K562 treated with DMSO at 1 percent for 48 hours (cell line): ENCODE measurements around the gene KLK6. TPM values are rescaled to one million over a fixed set of nuclear protein-coding genes. Genes with fewer than 3 reads are reported as not detected.

Experiments
- total RNA-seq: library from RNA; unstranded; fragments of 300-600 nt; gene quantifications from 2 replicates; pipeline ENCODE4 v1.2.3, GENCODE V29; 2022; ENCODE audit warnings: low replicate concordance; ENCODE audit errors: extremely low read depth

Gene KLK6
- total RNA-seq: not detected in 2 replicates

DNA sequence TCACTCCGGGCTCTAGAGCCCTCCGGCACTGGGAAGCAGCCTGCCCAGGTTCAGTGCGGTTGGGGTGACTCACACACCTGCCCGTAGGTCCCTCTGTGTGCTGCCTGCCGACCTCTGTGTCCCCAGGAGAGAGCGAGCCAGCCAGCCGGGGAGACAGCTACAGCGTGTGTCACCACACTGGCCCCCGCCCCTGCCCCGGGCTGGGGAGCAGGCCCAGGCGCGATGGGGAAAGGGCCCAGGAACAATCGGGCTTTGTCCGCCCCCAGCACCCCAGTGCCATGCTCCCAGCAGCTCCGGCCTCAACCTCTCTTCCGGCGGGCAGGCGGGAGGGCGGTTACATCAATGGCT is at the start of gene KLK6:
TSS of gene KLK6 (minus strand) at position 179 of the 348 bp plus-strand sequence. CDS start 1,487 bp downstream, outside the sequence.

DNA sequence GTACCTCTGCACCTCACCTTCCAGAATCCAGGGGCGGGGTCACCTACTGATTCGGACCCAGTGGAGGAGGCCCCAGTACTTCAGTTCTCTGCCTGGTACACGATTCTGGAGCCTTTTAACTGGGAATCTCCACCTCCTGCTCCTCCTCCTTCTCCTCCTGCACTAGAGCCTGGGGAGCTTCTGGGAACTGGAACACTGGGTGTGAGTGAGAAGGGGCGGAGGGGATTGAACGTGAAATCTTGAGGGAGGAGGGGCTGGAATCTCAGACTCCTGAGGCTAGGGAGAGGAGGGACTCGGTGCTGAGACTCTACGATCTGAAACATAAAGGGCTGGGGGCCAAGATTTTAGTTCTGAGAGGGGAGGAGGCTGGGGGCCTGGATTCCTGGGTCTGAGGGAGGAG is 32.1 kb upstream of the KLK6 start, which contains the start of gene KLK8:
TSS of gene KLK8 (minus strand) at position 90 of the 400 bp plus-strand sequence. CDS start 437 bp downstream, outside the sequence.

DNA sequence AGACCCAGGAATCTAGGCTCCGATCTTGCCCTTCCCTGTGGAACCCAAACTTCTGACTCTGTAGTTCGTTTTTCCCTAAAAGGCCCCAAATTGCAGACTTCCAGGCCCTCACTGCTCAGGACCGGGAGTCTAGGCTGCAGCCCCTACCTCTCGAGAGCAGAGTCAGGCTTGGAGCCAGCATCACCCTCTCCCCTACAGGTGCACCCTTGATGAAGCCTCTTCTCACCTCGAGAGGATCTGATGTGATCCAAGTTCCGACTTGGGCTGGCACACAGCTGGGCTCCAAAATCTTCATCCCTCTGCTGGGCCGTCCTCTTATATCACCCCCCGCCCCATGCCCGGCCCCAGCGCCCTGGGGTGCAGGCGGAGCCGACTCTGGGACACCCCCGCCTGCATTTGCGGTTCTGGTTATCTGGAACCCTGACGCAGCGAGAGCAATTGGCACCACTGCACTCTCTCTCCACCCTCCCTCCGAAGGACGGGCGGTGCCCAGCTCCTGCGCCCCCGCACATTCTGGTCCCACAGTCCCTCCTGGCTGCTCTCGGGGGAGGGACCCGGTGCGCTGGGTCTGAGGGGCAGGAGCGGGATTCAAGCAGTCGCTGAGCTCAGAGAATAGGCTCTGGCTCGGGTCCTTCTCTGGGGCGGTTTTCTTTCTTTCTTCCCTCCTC is 14.4 kb upstream of the KLK6 start, which contains the start of gene KLK7:
TSS of gene KLK7 (minus strand) at position 293 of the 668 bp plus-strand sequence. CDS start 1,518 bp downstream, outside the sequence.

DNA sequence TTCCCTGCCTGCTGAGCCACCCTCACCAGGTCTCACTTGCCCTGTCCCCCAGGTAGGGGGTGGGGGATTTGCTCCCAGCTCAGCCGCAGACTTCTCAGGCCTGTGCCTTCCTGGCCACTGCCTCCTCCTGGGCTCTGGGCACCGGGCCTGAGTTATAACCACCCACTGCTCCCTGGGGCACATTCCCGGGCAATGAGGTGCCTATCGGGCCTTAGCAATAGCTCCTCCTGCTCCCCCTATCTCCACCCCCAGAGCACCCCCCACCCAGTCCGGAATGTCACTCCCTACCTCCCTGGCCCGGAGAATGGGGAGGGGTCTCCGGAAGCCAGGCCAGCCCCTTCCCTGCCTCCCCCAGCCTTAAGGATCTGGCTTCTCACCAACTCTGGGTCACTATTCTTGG is 16.5 kb downstream of the KLK6 start, which contains the start of gene KLK5:
TSS of gene KLK5 (minus strand) at position 129 of the 400 bp plus-strand sequence. CDS start 381 bp downstream, outside the sequence.

DNA sequence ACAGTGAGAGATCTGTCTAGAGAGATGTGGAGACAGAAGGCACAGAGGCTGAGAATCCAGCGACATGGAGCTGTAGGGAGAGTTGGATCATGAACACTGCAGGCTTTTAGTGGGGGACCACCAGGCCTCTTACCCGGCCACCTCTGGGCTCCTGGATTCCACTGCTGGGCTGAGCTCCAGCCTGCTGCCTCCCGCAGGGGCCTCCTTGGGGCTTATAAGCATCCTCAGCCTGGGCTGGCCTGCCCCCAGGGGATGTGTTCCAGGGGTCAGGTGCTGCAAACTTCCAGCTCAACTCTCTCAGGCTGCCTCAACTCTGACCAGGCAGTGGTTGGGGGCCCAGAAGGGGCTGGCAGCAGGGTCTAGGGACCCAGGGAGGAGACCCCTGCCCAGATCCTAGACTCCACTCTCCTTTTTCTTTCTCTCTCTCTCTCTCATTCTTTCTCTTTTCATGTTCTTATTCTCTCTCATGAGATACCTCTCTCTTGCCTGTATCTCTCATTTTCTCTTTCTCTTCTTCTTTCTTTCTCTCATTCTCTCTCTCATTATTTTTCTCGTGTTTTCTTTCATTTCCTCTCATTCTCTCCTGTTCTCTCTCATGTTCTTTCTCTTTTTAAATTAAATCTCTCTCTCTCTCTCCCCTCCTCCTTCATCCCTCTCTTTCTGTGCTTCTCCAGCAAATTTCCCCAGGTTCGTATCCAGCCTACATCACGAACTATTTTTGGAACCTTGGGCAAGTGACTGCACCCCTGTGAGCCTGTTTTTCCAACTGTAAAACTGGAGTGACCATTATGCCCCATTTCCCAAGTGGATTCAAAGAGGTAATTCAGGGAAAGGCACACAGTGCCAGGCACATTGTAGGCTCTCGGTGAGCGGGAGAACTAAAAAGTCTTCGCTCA is 57.9 kb downstream of the KLK6 start, which contains the start of gene KLK4:
TSS of gene KLK4 (minus strand) at position 190 of the 896 bp plus-strand sequence. CDS start 657 bp downstream, outside the sequence.

Other genes with a start within 250 kb of the KLK6 start
- not detected in 2 replicates for gene SHANK1, start 249.8 kb downstream of the KLK6 start, total RNA-seq
- gene CLEC11A, start 246.2 kb downstream of the KLK6 start, total RNA-seq: not detected in 2 replicates
- not detected in 2 replicates for gene GPR32, start 199.1 kb downstream of the KLK6 start, total RNA-seq
- gene ACP4, start 179.2 kb downstream of the KLK6 start, total RNA-seq: not detected in 2 replicates
- gene KLK1, start 145.8 kb downstream of the KLK6 start, total RNA-seq: not detected in 2 replicates
- not detected in 2 replicates for gene KLK15, start 136.0 kb downstream of the KLK6 start, total RNA-seq
- gene KLK3, start 114.7 kb downstream of the KLK6 start, total RNA-seq: not detected in 2 replicates
- gene KLK2, start 96.2 kb downstream of the KLK6 start, total RNA-seq: not detected in 2 replicates
- gene KLK4, start 58.2 kb downstream of the KLK6 start, total RNA-seq: not detected in 2 replicates
- not detected in 2 replicates for gene KLK5, start 16.6 kb downstream of the KLK6 start, total RNA-seq
- not detected in 2 replicates for gene KLK7, start 14.3 kb upstream of the KLK6 start, total RNA-seq
- not detected in 2 replicates for gene KLK8, start 32.0 kb upstream of the KLK6 start, total RNA-seq
- not detected in 2 replicates for gene KLK10, start 50.1 kb upstream of the KLK6 start, total RNA-seq
- gene KLK11, start 57.0 kb upstream of the KLK6 start, total RNA-seq: not detected in 2 replicates
- gene KLK12, start 65.4 kb upstream of the KLK6 start, total RNA-seq: not detected in 2 replicates
- gene KLK13, start 95.5 kb upstream of the KLK6 start, total RNA-seq: not detected in 2 replicates
- not detected in 2 replicates for gene KLK14, start 113.3 kb upstream of the KLK6 start, total RNA-seq
- not detected in 2 replicates for gene CTU1, start 138.8 kb upstream of the KLK6 start, total RNA-seq
- gene SIGLEC9, start 155.3 kb upstream of the KLK6 start, total RNA-seq: not detected in 2 replicates
- not detected in 2 replicates for gene SIGLEC7, start 172.7 kb upstream of the KLK6 start, total RNA-seq